Measurements from ENCODE around the gene HSH2D.

DNA sequence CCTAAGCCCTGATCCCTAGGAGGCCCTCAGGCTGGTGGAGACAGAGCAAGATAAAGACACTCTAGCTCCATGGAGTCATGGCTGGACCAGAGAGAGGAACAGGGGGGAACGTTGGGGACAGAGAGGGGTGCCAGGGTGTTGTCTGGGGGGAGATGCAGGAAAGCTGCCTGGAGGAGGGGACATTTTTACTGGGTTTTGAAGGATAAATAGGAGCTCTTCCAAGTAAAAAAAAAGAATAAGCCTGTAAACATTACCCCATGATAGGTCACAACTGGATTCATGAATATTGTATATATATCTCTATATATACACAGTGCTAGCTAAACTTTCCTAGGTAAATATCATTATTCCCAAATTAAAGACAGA lies 714 bp downstream of the HSH2D start:
- TF ChIP-seq, protein P1, sequence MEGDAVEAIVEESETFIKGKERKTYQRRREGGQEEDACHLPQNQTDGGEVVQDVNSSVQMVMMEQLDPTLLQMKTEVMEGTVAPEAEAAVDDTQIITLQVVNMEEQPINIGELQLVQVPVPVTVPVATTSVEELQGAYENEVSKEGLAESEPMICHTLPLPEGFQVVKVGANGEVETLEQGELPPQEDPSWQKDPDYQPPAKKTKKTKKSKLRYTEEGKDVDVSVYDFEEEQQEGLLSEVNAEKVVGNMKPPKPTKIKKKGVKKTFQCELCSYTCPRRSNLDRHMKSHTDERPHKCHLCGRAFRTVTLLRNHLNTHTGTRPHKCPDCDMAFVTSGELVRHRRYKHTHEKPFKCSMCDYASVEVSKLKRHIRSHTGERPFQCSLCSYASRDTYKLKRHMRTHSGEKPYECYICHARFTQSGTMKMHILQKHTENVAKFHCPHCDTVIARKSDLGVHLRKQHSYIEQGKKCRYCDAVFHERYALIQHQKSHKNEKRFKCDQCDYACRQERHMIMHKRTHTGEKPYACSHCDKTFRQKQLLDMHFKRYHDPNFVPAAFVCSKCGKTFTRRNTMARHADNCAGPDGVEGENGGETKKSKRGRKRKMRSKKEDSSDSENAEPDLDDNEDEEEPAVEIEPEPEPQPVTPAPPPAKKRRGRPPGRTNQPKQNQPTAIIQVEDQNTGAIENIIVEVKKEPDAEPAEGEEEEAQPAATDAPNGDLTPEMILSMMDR (conservative IDR thresholded peaks at IDR 0.05; ENCODE audit: low read length) = no peak
- no peak for TF ChIP-seq EZH2phosphoT487 (IDR thresholded peaks at IDR 0.05; ENCODE audit: borderline replicate concordance, low read depth, low read length)

Data from OCI-LY7 (cell line).